Measurements from ENCODE around the gene IL17RC.
"Not testable (repeated sequence)": the region's sequence is repeated elsewhere in the genome, so short reads cannot be mapped to it uniquely, and the experiment has no call there.

Gene IL17RC

DNA sequence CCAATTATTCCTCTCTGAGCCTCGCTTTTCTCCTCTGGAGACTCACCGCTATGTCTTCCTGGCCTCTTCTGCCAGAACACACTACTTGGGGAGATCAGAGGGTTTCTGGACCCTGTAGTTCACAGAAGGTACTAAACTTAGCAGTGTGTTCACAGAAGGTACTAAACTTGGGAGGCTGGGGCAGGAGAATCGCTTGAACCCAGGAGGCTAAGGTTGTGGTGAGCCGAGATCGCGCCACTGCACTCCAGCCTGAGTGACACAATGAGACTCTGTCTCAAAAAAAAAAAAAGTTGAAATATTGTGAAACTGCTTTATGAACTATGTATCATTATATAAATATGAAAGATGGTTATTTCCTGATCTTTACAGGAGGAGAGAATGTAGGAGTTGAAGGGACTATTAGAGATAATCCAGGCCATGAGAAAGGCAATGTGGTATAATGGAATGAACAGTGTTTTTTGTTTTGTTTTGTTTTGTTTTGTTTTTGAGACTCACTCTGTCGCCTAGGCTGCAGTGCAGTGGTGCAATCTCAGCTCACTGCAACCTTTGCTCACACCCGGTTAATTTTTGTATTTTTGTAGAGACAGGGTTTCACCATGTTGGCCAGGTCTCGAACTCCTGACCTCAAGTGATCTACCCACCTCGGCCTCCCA, 20.0 kb upstream of the IL17RC start:
- DNase-seq: not testable (repeated sequence)

DNA sequence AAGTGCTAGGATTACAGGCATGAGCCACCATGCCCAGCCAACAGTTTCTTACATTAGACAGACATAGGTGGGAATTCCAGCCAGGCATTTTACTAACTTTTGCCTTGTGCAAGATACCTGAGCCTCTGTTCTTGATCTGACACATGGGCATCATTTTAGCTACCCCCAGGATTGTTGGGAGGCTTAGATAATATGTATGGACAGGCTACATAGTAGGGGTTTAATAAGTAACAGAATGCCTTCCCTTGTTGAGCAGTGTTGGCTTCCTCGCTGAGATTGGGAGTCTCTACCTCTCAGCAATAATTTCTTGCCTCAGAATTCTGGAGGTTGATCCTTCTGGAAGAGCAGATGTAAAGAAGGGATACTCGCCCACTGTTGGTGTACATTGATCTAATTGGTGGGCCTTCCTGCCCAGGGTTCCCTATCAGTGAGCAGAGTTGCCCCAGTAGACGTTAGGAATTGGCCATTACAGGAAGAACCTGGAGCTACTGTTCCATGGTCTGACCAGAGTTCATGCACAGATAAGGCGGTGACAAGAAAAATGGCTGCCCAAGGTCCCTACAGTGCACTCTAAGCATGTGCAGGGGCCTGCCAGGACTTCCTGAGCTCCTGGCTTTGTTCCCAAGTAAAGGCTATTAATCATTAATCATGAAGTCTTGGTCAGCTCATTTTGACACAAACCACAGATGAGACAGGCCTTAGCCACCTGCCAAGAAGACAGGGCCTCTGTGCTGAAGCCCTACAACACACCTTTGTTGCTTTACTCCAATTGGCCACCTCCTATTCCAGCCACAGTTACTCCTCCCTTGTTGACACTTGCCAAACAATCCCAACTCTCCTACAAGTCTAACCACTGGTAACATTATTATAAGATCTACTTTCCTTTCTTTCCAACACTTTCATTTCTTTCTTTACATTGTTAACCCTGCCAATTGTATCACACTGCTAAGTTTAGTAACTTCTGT, 19.2 kb upstream of the IL17RC start:
- DNase-seq: no peak

DNA sequence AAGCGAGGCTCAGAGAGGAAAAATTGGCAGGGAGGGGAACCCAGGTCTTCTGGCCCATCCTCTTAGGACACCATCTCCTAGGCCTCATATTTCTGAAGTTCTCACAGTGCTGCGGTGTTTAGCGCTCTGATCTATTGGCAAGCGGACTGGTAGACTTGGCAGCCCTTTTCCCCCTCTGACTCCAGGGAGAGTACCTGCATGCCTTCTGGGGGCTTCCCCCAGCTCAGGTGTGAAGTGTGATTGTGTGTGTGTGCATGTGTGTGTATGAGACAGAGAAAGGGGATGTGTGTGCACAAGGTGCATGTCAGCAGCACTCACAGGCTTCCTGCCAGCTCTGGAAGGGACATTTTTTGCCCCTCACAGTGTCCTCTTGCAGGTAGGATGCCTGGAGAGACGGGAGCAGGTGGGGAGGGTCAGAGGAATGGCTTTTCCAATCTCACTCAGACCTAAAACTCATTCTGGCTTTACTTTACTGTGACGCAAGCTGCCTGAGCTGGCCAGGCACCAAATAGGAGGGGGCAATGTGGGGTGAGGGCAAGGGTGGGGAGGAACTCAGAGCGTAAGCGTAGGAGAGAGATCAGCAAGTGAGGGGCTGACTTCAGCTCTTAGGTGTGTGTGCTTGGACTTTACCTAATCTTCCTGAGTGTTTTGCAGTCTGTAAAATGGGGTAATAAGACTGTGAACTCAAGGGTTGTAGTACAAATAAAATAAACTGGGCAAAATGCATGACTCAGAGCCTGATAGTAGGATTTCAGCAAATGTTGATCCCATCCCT, 18.2 kb upstream of the IL17RC start:
- DNase-seq: no peak

DNA sequence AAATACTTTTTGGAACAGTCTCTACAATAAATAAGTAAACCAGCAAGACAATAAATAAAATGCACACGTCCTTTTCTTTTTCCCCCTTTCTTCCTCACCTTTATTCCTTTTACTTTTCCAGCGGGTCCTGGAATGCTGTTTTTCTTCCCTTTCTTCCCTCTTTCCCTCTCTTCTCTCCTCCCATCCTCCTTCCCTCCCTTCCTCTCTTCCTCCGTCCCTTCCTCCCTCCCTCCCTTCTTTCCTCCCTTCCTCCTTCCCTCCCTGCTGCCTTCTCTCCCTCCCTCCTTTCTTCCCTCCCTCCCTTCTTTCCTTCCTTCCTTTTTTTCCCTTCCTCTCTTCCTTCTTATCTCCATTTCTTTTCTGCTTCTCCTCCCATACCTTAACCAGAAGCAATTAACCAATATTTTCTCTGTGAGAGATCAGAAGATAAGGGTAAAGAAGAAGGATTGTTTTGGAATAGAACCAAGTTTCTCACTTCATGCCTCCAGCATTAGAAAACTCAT, 17.6 kb upstream of the IL17RC start:
- no peak for DNase-seq

DNA sequence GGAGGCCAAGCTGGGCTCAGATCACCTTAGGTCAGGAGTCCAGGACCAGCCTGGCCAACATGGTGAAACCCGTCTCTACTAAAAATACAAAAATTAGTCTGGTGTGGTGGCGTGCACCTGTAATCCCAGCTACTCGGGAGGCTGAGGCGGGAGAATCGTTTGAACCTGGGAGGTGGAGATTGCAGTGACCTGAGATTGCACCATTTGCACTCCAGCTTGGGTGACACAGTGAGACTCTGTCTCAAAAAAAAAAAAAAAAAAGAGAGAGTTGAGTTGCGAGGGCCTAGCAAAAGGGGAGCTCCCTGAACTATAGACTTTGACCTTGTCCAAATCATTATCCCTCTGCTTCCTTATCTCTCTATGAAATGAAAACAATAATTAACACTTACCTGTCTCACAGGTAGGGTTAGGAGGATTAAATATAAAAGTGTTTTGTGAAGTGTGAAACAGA, 15.9 kb upstream of the IL17RC start:
- not testable (repeated sequence) for DNase-seq

DNA sequence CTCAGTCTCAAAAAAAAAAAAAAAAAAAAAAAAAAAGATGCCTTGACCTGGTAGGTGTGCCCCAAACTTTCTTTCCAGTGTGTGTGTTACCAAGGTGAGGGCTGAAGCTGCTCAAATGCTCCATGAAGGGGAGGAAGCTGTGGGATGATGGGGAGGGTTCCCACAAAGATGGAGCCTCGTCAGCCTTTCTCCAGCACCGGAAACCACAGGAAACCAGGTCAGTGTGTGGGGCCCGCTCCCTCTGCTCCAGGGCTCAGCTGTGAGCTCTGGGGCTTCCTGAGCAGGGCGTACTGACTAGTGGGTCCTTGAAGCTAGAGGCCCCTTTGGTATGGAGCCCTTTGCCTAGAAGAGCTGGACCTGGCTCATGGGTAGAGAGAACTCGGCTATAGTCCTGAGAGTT, 14.9 kb upstream of the IL17RC start:
- peak in 1 of 2 donors; percentile 38 for DNase-seq

DNA sequence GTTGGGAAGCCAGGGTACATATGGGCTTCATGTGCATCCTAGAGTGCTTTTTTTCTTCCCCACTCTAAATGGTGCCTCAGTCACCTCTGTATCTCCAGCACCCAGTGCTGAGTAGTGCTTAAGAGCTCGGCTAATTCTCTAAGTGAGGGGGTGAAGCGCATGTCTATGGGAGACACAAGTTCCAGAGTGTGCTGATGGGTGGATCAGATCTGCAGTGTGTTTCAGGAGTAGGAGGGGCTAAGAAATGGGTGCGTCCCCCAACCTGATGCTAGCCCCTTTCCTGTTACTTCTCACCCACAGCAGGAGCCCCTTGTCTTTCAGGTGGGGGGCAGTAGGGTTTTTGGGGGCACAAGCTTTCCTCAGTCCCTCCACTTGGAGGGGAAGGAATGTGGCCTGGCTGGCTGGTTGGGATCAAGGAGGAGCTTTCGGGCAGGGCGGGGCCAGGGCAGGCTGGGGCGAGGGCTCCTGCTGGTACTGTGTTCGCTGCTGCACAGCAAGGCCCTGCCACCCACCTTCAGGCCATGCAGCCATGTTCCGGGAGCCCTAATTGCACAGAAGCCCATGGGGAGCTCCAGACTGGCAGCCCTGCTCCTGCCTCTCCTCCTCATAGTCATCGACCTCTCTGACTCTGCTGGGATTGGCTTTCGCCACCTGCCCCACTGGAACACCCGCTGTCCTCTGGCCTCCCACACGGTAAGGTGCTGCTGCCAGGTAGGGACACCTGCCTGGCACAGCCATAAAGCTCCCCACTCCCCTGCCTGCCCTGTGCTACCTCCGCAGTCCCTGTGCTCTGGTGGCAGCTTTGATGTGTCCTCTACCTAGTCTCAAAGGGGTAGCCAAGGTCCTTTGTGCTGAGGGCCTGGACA, 14.3 kb upstream of the IL17RC start, which contains the start of gene IL17RE:
Gene IL17RE (plus strand): TSS at position 477 of the 866 bp plus-strand sequence. CDS start 85 bp downstream, at position 562.
- no peak for DNase-seq

DNA sequence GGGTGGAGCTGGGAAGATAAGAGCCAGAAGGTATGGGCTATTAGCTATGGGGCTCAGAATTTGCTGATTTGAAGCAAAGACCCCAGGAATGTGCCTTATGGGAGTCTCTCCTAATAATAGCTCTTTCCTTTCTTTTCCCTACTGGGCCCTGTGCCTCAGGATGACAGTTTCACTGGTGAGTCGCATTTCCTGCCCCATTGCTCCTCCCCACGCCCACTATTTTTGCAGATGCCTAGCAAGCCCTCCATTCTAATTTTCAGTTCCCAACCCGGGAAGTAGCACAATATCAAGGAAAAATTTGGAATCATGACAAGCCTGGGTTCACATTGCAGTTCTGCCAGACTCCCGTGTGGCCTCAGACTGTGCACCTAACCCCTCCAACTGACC, 13.7 kb upstream of the IL17RC start:
- DNase-seq: no peak

DNA sequence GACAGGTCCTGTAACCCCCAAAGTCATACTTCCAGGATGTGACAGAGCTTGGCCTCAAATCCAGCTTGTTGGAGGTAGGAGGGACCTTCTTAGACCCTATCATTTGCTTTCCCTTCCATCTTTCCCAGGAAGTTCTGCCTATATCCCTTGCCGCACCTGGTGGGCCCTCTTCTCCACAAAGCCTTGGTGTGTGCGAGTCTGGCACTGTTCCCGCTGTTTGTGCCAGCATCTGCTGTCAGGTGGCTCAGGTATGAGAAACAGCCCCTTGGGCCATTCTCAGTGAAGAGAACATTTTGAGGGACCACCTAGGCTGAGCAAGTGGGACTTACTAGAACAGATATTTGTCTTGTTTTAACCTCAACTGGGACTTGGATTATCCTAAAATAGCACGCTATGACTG, 13.0 kb upstream of the IL17RC start:
- DNase-seq: no peak

DNA sequence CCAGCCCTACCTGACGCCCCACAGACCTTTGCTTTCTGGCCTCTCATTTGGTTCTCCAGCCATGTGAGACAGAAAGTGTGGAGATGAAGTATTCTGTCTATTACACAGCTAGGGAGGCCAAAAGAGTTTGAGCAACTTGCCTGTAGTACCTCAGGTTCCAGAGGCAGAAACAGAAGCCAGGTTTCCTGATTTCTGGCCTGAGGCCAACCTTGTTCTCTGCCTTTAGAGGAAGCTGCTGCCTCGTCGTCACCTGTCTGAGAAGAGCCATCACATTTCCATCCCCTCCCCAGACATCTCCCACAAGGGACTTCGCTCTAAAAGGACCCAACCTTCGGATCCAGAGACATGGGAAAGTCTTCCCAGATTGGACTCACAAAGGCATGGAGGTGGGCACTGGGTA, 10.4 kb upstream of the IL17RC start:
- no peak for DNase-seq

DNA sequence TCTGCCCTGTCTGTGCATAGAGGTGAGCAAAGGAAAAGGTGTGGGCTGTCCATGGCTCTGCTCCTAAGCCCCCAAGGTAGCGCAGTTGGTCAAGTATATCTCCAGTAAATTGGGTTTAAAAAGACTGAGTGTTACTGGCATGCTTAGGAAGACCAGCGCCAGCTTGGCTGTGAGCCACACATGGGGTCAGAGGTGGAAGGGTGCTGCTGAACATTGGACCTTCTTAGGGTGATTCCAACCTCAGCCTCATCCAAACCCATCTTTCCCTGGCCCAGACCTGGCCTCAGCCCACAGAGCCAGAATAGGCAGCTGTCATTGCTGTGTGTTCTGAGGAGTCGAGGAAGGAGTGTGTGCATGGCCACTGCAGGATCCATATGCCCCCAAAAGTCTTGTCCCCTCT, 8.6 kb upstream of the IL17RC start:
- no peak for DNase-seq

DNA sequence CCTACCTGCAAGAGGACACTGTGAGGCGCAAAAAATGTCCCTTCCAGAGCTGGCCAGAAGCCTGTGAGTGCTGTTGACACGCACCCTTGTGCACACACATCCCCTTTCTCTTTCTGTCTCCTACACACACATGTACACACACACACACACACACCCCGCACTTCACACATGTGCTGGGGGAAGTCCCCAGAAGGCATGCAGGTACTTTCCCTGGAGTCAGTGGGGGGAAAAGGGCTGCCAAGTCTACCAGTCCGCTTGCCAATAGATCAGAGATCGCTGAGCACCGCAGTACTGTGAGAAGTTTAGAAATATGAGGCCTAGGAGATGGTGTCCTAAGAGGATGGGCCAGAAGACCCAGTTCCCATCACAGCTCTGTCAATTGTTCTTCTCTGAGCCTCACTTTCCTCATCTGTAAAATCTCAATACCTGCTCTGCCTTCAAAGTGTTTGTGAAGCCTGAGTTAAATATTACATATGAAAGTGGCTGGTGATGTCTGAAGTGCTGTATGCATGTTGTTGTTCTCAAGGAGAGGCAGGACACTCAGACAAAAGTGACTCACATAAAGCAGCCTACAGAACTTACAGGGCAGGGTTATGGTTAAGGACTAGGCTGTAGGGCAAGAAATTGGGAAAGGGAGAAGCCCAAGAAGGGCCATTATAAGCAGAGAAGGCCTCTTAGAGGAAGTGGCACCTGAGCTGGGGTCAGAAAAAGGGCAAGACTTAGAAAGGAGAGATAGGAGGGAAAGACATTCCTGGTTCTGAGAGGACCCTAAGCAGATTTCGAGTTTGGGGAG, 7.5 kb upstream of the IL17RC start:
- no peak for DNase-seq

DNA sequence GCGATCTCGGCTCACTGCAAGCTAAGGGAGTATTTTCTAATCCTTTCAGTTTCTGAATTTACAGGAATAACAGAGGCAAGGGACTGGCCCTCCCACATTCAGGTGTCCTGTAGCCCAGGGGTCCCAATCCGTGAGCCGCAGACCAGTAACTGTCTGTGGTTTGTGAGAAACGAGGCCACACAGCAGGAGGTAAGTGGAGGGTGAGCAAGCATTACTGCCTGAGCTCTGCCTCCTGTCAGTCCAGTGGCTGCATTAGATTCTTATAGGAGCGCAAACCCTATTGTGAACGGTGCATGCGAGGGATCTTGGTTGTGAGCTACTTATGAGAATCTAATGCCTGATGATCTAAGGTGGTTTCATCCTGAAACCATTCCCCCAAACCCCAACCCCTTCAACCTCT, 5.0 kb upstream of the IL17RC start:
- DNase-seq: no peak

DNA sequence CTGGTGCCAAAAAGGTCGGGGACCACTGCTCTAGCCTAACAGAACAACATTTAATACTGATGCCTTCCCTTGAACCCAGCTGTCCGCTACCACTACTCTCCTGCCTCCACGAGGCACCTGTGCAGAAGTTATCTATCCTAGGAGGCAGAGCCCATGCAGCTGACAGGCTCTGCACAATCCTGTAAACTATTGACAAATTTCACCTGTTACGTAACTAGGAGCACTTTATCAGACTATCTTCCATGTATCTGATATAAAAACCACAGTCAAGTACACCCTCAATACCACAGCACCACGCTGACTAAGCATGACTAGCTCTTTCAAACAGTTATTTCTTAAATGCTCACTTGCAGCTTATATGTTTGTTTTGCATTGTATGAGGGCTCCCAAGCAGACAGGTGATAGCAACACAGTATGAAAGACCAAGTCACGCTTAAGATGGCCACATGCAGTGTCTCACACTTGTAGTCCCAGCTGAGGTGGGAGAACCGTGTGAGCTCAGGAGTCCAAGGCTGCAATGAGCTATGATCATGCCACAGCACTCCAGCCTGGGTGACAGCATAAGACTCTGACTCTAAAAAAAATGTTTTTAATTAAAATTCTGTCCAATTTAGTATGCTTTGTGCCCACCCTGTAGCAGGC, 4.5 kb upstream of the IL17RC start:
- DNase-seq: peak in 1 of 2 donors; percentile 42

DNA sequence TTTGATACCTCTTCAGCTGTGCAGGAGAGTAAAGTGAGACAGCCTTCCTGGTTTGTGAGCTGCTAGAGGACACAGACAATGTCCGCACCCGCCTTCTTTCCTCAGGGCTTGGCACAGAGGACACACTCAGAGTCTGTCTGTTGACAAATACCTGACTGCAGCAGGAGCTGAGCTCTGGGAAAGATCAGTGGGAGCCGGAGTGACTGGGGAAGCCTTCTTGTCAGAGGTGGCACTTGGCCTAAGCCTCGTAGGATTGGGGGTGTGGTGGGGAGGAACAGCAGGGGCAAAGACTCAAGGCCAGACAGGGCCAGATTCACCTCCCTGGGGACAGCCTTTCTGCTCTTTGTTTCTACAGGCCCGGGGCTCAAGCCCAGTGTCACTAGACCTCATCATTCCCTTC, 3.3 kb upstream of the IL17RC start:
- DNase-seq: no peak

DNA sequence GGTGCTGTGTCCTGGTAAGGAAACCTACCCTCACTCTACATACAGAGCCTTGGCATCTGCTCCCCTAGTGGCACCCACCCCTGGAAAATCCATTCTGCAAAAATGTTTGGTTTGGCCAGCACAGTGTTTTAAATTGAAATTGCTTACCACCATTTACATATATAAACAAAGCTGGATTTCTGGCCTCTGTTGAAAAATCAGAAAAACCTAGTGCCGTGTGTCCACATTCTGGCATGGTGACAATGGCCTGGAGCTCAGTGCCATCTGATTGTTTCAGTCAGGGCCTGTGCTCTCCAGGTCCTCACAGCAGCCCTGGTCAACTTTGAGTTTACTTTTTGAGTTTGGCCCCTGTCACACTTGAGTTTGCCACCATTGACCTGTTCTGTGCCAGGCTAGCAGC, 2.9 kb upstream of the IL17RC start:
- no peak for DNase-seq

DNA sequence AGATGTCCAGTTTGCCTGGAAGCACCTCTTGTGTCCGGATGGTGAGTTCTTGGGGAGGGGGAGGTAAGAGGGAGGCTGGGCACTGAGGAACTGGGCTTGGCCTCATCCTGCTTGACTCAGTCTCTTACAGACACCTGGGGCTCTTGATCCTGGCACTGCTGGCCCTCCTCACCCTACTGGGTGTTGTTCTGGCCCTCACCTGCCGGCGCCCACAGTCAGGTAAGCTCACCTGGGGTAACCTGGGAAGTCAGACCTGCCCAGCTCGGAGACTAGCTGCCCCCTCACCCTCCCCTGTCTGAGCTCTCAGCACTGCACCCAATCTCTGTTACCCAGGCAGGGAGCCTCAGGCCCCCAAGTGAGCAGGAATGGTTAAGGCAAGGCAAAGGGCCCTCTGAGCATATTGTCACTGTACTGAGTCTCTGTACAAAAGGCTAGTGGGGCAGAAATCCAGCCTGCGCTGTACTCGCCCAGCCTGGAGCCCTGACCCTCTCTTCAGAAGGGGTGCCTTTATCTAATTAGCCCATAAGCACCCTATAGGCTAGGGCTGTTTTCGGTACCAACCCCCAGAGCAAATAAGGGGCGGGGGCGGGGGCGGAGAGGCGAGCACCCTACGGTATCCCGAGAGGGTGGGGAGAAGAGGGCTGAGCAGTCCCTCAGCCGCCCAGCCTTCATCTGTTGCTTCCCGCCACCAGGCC, 2.2 kb upstream of the IL17RC start:
- no peak for DNase-seq

DNA sequence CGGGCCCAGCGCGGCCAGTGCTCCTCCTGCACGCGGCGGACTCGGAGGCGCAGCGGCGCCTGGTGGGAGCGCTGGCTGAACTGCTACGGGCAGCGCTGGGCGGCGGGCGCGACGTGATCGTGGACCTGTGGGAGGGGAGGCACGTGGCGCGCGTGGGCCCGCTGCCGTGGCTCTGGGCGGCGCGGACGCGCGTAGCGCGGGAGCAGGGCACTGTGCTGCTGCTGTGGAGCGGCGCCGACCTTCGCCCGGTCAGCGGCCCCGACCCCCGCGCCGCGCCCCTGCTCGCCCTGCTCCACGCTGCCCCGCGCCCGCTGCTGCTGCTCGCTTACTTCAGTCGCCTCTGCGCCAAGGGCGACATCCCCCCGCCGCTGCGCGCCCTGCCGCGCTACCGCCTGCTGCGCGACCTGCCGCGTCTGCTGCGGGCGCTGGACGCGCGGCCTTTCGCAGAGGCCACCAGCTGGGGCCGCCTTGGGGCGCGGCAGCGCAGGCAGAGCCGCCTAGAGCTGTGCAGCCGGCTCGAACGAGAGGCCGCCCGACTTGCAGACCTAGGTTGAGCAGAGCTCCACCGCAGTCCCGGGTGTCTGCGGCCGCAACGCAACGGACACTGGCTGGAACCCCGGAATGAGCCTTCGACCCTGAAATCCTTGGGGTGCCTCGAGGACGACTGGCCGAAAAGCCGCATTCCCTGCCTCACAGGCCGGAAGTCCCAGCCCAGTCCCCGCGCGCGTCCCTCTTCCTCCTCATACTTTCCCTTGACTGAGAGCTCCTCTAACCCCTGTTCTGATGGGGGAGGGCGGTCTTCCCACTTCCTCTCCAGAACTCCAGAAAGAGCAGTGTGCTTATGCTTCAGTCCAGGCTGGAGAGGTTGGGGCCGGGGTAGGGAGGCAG, 1.4 kb upstream of the IL17RC start:
- peak in 1 of 2 donors; percentile 26 for DNase-seq

DNA sequence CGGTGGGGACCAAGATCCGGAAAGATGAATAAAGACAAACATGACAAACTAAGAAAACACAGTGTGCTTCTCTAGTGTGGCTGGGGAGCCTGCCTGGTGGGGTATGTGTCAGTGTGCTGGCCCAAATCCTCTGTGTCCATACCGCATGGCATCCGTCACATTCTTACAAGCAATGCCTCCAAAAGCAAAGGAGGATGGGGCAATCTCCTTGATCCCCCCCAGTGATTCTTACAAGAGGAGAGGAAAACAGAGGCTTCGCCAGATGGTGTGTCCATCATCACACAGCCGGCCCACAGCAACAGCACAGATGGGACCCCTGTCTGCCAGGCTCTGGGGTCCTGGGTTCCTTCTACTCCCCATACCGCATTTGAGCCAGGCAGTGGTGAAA, 558 bp upstream of the IL17RC start:
- DNase-seq: no peak

All from CD4-positive, alpha-beta T cell treated with Interleukin-4 for 1 hour (primary cell).